Breast epithelium (tissue), 4 donors: Measurements from ENCODE around the gene ASTN2. TPM values are rescaled to one million over a fixed set of nuclear protein-coding genes. Genes with fewer than 3 reads are reported as not detected.

Experiments used
- DNase-seq, 2 donors: peaks; one replicate each; pipeline ENCODE4 v3.0.0-alpha.2; 2019; ENCODE audit warnings: low spot score in 2 of 2
- H3K27ac ChIP-seq, 2 donors: fragments of 200-600 bp; sonication (generic) in 1 of 2; one replicate each; pipeline ENCODE4 v1.5.1; 2016 to 2019; ENCODE audit warnings: mild to moderate bottlenecking in 1 of 2
- H3K27me3 ChIP-seq, 2 donors: fragments of 200-600 bp; sonication (generic) in 1 of 2; one replicate each; pipeline versions ENCODE4 v1.5.1 to v1.6.0; 2017 to 2019; ENCODE audit warnings: control low read depth in 1 of 2, mild to moderate bottlenecking in 1 of 2
- H3K36me3 ChIP-seq: fragments of 200-600 bp; one replicate; pipeline ENCODE4 v1.5.1; 2019
- H3K4me1 ChIP-seq, 2 donors: fragments of 200-600 bp; sonication (generic); one replicate each; pipeline ENCODE4 v1.5.1; 2016 to 2019; ENCODE audit warnings: control low read depth in 1 of 2
- H3K4me3 ChIP-seq, 3 donors: fragments of 200-600 bp; sonication (generic); 1 replicate in 2 of 3; 2 replicates in 1 of 3; pipeline ENCODE4 v1.5.1; 2016 to 2019; ENCODE audit warnings: mild to moderate bottlenecking in 3 of 3, moderate library complexity in 2 of 3
- H3K9me3 ChIP-seq, 2 donors: fragments of 200-600 bp; sonication (generic) in 1 of 2; one replicate each; pipeline ENCODE4 v1.5.1; 2016 to 2019; ENCODE audit warnings: control low read depth in 1 of 2
- CTCF ChIP-seq, 3 donors: fragments of 450-650 bp; IDR thresholded peaks; one replicate each; pipeline ENCODE4 v1.5.1; 2016 to 2017; ENCODE audit warnings: antibody characterized with exemption in 3 of 3, mild to moderate bottlenecking in 3 of 3, moderate library complexity in 3 of 3
- POLR2A ChIP-seq: fragments of 450-650 bp; IDR thresholded peaks from one replicate; pipeline ENCODE4 v1.6.1; 2016; ENCODE audit warnings: antibody characterized with exemption, mild to moderate bottlenecking, moderate library complexity
- POLR2AphosphoS5 ChIP-seq, 3 donors: sonication (generic); formaldehyde crosslinking; IDR thresholded peaks; one replicate each; pipeline ENCODE4 v1.6.1; 2017; ENCODE audit warnings: antibody characterized with exemption in 3 of 3
- intact Hi-C: fragments of 100-400 bp; cut with DNase I; formaldehyde crosslinking; loops from one replicate; pipeline ENCODE4 v1.15.1; 2023; ENCODE audit warnings: low total_unique reads
- total RNA-seq, 3 donors: library from RNA; depleted of rRNA; stranded (reverse); fragments of >200 nt; gene quantifications; one replicate each; pipeline ENCODE4 v1.1.0, GENCODE V29; 2016

Gene ASTN2
- total RNA-seq, 3 donors from 2014 or later: 9.1 to 13.8 (median 9.8) TPM

- no peak for DNase-seq
- Histone ChIP-seq H3K36me3 (no peaks in the 10 kb centered on the region), H3K4me1 (no peaks in the 10 kb centered on the region), H3K27me3 (no peaks in the 10 kb centered on the region), H3K4me3 (no peak overlapping the region), H3K27ac (no peak overlapping the region), H3K9me3 (no peaks in the 10 kb centered on the region)
- TF ChIP-seq CTCF (IDR thresholded peaks at IDR 0.05) (no peak), POLR2AphosphoS5 (IDR thresholded peaks at IDR 0.05) (no peak), POLR2A (no peak)
- intact Hi-C loops: no loop called here
Observed at GRCh38 chr9:116414374-116414773, 1000.5 kb downstream of the ASTN2 start.

- no peak overlapping the region for H3K27ac ChIP-seq
- no peaks in the 10 kb centered on the region for H3K27me3 ChIP-seq
- no peaks in the 10 kb centered on the region for H3K36me3 ChIP-seq
- H3K4me3 ChIP-seq: no peak overlapping the region
- DNase-seq: no peak
- H3K9me3 ChIP-seq: no peaks in the 10 kb centered on the region
- intact Hi-C loops: no loop called here
- TF ChIP-seq CTCF (IDR thresholded peaks at IDR 0.05): no peak
- TF ChIP-seq POLR2AphosphoS5 (IDR thresholded peaks at IDR 0.05): no peak
- TF ChIP-seq POLR2A: no peak
- no peaks in the 10 kb centered on the region for H3K4me1 ChIP-seq
Observed at GRCh38 chr9:116411506-116411905, 1003.4 kb downstream of the ASTN2 start.

- Histone ChIP-seq H3K4me1 (no peaks in the 10 kb centered on the region), H3K27ac (no peak overlapping the region), H3K9me3 (no peaks in the 10 kb centered on the region), H3K4me3 (no peak overlapping the region), H3K36me3 (no peaks in the 10 kb centered on the region), H3K27me3 (no peaks in the 10 kb centered on the region)
- DNase-seq: no peak
- TF ChIP-seq POLR2AphosphoS5 (IDR thresholded peaks at IDR 0.05): no peak
- no peak for TF ChIP-seq CTCF (IDR thresholded peaks at IDR 0.05)
- TF ChIP-seq POLR2A: no peak
- intact Hi-C loops: no loop called here
Observed at GRCh38 chr9:116409638-116410037, 1005.2 kb downstream of the ASTN2 start.

GRCh38 chr9:116409129-116409528, 1005.7 kb downstream of the ASTN2 start:
- intact Hi-C loops: no loop called here

GRCh38 chr9:116406469-116406868, 1008.4 kb downstream of the ASTN2 start:
- no peak for DNase-seq
- Histone ChIP-seq H3K27me3 (no peaks in the 10 kb centered on the region), H3K36me3 (no peaks in the 10 kb centered on the region), H3K27ac (no peak overlapping the region), H3K4me1 (no peaks in the 10 kb centered on the region), H3K9me3 (no peaks in the 10 kb centered on the region), H3K4me3 (no peak overlapping the region)
- TF ChIP-seq POLR2AphosphoS5 (IDR thresholded peaks at IDR 0.05): no peak
- TF ChIP-seq POLR2A: no peak
- no peak for TF ChIP-seq CTCF (IDR thresholded peaks at IDR 0.05)
- intact Hi-C loops: no loop called here

More at GRCh38 chr9:116409129-116409528, 1005.7 kb downstream of the ASTN2 start:
- H3K9me3 ChIP-seq: no peaks in the 10 kb centered on the region
- H3K4me3 ChIP-seq: no peak overlapping the region
- no peaks in the 10 kb centered on the region for H3K4me1 ChIP-seq
- no peaks in the 10 kb centered on the region for H3K27me3 ChIP-seq
- no peak for DNase-seq
- H3K36me3 ChIP-seq: no peaks in the 10 kb centered on the region
- TF ChIP-seq POLR2A: no peak
- no peak for TF ChIP-seq CTCF (IDR thresholded peaks at IDR 0.05)
- TF ChIP-seq POLR2AphosphoS5 (IDR thresholded peaks at IDR 0.05): no peak
- H3K27ac ChIP-seq: no peak overlapping the region
